ENCODE data around the gene MSMP.

GRCh38 chr9:35798658-35799374 is 44.7 kb upstream of the MSMP start:
- TF ChIP-seq CTCF (IDR thresholded peaks at IDR 0.05) (no peak), POLR2A (IDR thresholded peaks at IDR 0.05) (no peak), EP300 (IDR thresholded peaks at IDR 0.05) (no peak)
